ENCODE results near the gene GOLT1B.

DNA sequence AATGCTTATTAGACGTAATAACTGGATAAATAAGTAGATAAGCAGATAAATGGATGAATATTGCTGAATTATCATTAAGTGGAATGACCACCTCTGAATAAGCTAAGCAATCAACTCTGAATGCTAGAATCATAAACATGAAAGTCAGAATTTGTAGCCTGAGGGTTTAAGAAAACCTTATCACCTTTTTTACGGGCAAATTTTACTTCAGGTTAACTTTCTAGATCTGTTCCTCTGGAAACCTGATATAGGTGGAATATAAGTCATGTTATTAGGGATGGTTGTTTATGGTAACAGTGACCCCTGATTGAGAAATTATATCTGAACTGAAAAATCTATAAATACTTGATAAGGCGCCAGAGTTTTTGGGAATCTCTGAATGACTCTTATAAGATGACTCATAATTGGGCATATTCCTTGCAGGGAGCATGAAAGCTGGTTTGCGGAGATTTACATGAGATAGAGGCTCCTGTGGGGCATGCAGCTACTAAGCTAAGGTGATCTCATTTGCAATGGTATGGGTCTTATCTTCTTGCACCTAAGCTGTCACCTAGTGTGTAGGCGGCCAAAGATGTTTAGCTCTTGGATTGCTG, 36.6 kb downstream of the GOLT1B start:
- TF ChIP-seq, protein P1, sequence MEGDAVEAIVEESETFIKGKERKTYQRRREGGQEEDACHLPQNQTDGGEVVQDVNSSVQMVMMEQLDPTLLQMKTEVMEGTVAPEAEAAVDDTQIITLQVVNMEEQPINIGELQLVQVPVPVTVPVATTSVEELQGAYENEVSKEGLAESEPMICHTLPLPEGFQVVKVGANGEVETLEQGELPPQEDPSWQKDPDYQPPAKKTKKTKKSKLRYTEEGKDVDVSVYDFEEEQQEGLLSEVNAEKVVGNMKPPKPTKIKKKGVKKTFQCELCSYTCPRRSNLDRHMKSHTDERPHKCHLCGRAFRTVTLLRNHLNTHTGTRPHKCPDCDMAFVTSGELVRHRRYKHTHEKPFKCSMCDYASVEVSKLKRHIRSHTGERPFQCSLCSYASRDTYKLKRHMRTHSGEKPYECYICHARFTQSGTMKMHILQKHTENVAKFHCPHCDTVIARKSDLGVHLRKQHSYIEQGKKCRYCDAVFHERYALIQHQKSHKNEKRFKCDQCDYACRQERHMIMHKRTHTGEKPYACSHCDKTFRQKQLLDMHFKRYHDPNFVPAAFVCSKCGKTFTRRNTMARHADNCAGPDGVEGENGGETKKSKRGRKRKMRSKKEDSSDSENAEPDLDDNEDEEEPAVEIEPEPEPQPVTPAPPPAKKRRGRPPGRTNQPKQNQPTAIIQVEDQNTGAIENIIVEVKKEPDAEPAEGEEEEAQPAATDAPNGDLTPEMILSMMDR (IDR thresholded peaks at IDR 0.05) = no peak
- no peak for TF ChIP-seq POLR2A (IDR thresholded peaks at IDR 0.05)
